HG02610 (cell line): ENCODE measurements around the gene YDJC.
"Not testable (repeated sequence)": the region's sequence is repeated elsewhere in the genome, so short reads cannot be mapped to it uniquely, and the experiment has no call there.

Experiments
- ATAC-seq: cut with Tn5 transposase; IDR thresholded peaks from one replicate; pipeline ENCODE4 v1.9.1; 2021; ENCODE audit warnings: mild to moderate bottlenecking, moderate library complexity; ENCODE audit not compliant: unreplicated experiment

The YDJC gene

GRCh38 chr22:21652010-21652546 lies 22.3 kb upstream of the YDJC start:
- peak; percentile 89 for ATAC-seq

DNA sequence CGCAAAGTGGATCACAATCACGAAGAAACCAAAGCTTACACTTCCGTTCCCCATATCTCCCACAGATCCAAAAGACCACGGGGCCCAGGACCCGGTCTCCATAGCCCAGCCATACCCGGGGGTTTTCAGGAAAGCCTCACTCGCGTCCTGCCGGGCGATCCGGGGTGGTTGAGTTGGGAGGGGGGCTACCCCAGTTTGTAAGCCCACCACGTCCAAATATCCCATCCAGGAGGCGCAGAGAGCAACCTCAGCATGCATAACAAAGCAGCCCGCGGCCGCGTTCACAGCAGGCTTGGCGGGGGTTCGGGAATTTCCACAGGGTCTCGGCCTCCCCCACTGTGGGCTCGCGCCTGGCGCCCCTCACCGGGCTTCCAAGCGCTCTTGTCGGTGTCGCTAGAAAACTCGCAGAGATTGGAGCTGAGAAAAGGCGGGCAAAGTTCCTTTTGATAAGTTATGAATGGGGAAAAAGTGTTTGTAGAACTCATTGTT lies 21.7 kb upstream of the YDJC start:
- ATAC-seq, result peak; percentile 7

- no peak for ATAC-seq
Observed at GRCh38 chr22:21650823-21651520, 21.1 kb upstream of the YDJC start.

GRCh38 chr22:21650280-21650679 lies 20.5 kb upstream of the YDJC start:
- ATAC-seq, result no peak

DNA sequence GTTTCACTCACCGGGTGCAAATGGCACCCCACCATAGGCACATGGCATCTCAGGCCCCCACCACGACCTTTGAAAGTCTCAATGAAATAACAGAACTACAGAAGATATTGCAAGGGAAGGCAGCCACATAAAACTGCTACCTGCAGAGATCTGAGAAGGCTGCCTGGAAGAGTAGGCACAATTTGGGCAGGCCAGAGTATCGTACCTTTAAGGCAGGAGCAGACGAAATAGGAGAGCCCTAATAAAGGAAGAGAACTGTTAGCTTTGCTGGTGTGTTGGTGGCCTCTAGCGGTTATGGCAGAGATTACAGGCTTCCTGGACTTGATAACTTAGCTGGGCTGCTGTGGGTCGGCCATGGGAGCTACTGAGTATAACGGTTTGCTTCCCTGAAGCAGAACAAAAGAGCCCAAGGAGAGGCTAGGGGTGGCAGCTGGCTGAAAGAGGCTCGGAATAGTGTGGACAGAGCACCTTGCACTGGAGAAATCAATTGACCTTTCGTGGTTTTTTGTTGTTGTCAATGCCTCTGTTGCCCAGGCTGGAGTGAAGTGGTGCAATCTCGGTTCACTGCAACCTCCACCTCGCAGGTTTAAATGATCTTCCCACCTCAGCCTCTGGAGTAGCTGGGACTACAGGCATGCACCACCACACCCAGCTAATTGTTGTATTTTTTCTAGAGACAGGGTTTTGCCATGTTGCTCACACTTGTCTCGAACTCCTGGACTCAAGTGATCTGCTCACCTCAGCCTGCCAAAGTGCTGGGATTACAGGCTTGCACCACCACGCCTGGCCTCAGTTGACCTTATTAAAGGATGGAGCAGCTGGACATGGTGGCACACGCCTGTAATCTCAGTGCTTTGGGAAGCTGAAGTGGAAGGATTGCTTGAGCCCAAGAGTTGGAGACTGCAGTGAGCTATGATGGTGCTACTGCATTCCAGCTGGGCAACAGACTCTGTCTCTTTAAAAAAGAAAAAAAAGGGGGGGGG lies 17.1 kb upstream of the YDJC start:
- ATAC-seq, result no peak

GRCh38 chr22:21645513-21645912 lies 15.7 kb upstream of the YDJC start:
- not testable (repeated sequence) for ATAC-seq

GRCh38 chr22:21643533-21644357 lies 13.9 kb upstream of the YDJC start:
- ATAC-seq, result no peak

- no peak for ATAC-seq
Observed at GRCh38 chr22:21642584-21643448, 13.0 kb upstream of the YDJC start.

DNA sequence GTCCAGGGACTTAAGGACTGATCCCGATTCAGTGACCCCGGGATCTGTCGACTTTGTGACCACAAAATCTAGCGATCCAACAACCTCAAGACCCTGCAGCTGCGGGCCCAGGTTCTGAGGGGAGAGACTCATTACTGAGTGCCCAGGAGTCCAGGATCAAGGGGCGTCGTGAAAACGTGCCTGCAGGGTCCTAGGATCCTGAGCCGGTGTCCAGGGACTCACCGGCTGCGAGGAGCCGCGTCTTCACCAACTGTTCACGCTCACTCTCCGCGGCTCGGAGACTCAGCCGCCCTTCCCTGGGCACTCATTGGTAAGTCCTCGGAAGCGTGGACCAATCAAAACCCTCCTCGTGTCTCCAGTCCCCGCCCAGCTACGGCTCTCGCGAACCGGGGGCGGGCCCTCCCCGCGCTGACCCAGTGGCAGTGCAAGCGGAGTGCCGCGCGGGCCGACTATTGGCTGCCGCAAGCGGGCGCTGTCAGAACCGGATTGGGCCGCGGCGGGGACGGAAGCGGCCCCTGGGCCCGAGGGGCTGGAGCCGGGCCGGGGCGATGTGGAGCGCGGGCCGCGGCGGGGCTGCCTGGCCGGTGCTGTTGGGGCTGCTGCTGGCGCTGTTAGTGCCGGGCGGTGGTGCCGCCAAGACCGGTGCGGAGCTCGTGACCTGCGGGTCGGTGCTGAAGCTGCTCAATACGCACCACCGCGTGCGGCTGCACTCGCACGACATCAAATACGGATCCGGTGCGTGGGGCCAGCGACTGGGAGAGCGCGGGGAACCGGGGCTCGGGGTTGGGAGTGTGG lies 12.2 kb upstream of the YDJC start, which contains the start of gene SDF2L1:
Gene SDF2L1, plus strand, starts transcription at position 514 of the 795 bp plus-strand sequence. Its CDS starts 35 bp downstream, at position 549.
- peak; percentile 93 for ATAC-seq

- ATAC-seq, result no peak
Observed at GRCh38 chr22:21641417-21641788, 11.6 kb upstream of the YDJC start.

- no peak for ATAC-seq
Observed at GRCh38 chr22:21640810-21641209, 11.0 kb upstream of the YDJC start.

DNA sequence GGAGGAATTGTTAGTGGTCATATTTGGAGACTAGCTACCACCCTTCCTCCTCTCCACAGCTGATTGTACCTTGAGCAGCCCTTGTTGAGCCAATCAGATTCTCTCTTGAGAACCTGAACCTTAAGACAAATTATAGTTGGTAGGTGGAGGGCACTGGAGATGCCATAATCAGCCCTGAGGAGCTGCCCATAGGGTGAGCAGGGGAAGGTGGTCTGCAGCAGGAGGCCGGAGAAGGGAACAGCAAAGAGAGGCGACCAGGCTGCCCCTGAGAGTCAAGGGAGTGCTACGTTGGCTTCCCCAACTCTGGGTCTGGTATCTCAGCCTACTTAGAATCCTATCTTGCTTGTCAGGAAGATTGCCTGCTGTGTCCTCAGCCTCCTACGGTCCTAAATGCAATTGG lies 9.5 kb upstream of the YDJC start:
- ATAC-seq, result no peak

- not testable (repeated sequence) for ATAC-seq
Observed at GRCh38 chr22:21637450-21637849, 7.6 kb upstream of the YDJC start.

- no peak for ATAC-seq
Observed at GRCh38 chr22:21636629-21637218, 6.9 kb upstream of the YDJC start.

GRCh38 chr22:21635771-21636510 lies 6.1 kb upstream of the YDJC start:
- no peak for ATAC-seq

GRCh38 chr22:21634844-21635243 lies 5.0 kb upstream of the YDJC start:
- ATAC-seq, result no peak

DNA sequence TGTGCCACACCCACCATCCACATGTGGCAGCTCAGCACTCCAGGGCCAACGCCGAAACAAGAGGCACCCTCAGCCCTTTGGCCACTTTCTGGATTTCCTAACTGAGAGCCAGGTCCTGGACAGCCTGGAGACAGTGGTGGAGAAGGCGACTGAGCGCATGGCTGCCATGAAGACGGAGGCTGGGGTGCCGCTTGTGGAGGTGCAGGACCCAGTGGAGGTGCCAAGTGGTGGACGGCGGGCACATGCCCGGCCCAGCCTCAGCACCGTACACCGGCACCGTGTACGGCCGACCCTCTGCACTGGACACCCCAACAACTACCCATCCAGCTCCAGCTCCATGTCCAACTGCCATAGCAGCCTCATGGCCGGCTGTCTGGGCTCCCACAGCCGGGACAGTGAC lies 4.3 kb upstream of the YDJC start:
- ATAC-seq, result no peak

GRCh38 chr22:21633481-21633880 lies 3.7 kb upstream of the YDJC start:
- ATAC-seq, result no peak
